ENCODE results near the gene GNG13.
"Not testable (repeated sequence)": the region's sequence is repeated elsewhere in the genome, so short reads cannot be mapped to it uniquely, and the experiment has no call there.

The GNG13 gene

GRCh38 chr16:759110-759910, 41.2 kb downstream of the GNG13 start:
- H3K27ac Mint-ChIP-seq = no peak overlapping the region
- H3K9me3 Mint-ChIP-seq = no peaks in the 10 kb centered on the region
- peaks cover 6% of the 10 kb centered on the region for H3K4me1 Mint-ChIP-seq
- ATAC-seq (no peak), DNase-seq (no peak)
- H3K4me3 Mint-ChIP-seq = no peak overlapping the region
- H3K27me3 Mint-ChIP-seq = peaks cover 20% of the 10 kb centered on the region

- Mint-ChIP-seq H3K4me1 (peaks cover 6% of the 10 kb centered on the region), H3K27me3 (peaks cover 20% of the 10 kb centered on the region), H3K27ac (no peak overlapping the region), H3K9me3 (no peaks in the 10 kb centered on the region), H3K4me3 (no peak overlapping the region)
- DNase-seq (no peak), ATAC-seq (no peak)
These were observed 44.1 kb downstream of the GNG13 start for GRCh38 chr16:756428-756827.

- peaks cover 20% of the 10 kb centered on the region for H3K27me3 Mint-ChIP-seq
- H3K9me3 Mint-ChIP-seq = no peaks in the 10 kb centered on the region
- ATAC-seq (no peak), DNase-seq (no peak)
- peaks cover 6% of the 10 kb centered on the region for H3K4me1 Mint-ChIP-seq
- no peak overlapping the region for H3K27ac Mint-ChIP-seq
- no peak overlapping the region for H3K4me3 Mint-ChIP-seq
These were observed 45.9 kb downstream of the GNG13 start for GRCh38 chr16:754656-755055.

GRCh38 chr16:754121-754607, 46.4 kb downstream of the GNG13 start:
- not testable (repeated sequence) for H3K9me3 Mint-ChIP-seq, H3K4me3 Mint-ChIP-seq, H3K4me1 Mint-ChIP-seq, DNase-seq, H3K27ac Mint-ChIP-seq, ATAC-seq
- peaks cover 20% of the 10 kb centered on the region for H3K27me3 Mint-ChIP-seq

GRCh38 chr16:752007-752312, 48.6 kb downstream of the GNG13 start:
- no peaks in the 10 kb centered on the region for H3K9me3 Mint-ChIP-seq
- peaks cover 8% of the 10 kb centered on the region for H3K27me3 Mint-ChIP-seq
- ATAC-seq = no peak
- H3K27ac Mint-ChIP-seq = no peak overlapping the region
- DNase-seq = no peak
- H3K4me1 Mint-ChIP-seq = no peaks in the 10 kb centered on the region
- H3K4me3 Mint-ChIP-seq = no peak overlapping the region

GRCh38 chr16:751152-752006, 49.2 kb downstream of the GNG13 start:
- H3K4me3 Mint-ChIP-seq = no peak overlapping the region
- no peak overlapping the region for H3K27ac Mint-ChIP-seq
- peaks cover 2% of the 10 kb centered on the region for H3K27me3 Mint-ChIP-seq
- ATAC-seq (no peak), DNase-seq (no peak)
- no peaks in the 10 kb centered on the region for H3K4me1 Mint-ChIP-seq
- H3K9me3 Mint-ChIP-seq = no peaks in the 10 kb centered on the region

- no peak overlapping the region for H3K4me3 Mint-ChIP-seq
- DNase-seq = no peak
- no peak overlapping the region for H3K27ac Mint-ChIP-seq
- no peaks in the 10 kb centered on the region for H3K4me1 Mint-ChIP-seq
- no peaks in the 10 kb centered on the region for H3K27me3 Mint-ChIP-seq
- no peaks in the 10 kb centered on the region for H3K9me3 Mint-ChIP-seq
- no peak for ATAC-seq
These were observed 50.0 kb downstream of the GNG13 start for GRCh38 chr16:750485-750884.

GRCh38 chr16:749010-749409, 51.5 kb downstream of the GNG13 start:
- Mint-ChIP-seq H3K4me1 (no peaks in the 10 kb centered on the region), H3K27ac (no peak overlapping the region), H3K4me3 (no peak overlapping the region), H3K9me3 (no peaks in the 10 kb centered on the region), H3K27me3 (no peaks in the 10 kb centered on the region)
- DNase-seq (no peak), ATAC-seq (no peak)
